H1 (cell line): ENCODE results near the gene TTC29. TPM values are rescaled to one million over a fixed set of nuclear protein-coding genes. Genes with fewer than 3 reads are reported as not detected.

Experiments
- ATF3 ChIP-seq: IDR thresholded peaks from 2 replicates; pipeline ENCODE4 v1.6.1; 2011; ENCODE audit warnings: low read depth, mild to moderate bottlenecking, low read length; ENCODE audit not compliant: insufficient read depth
- BCL11A ChIP-seq, 2 experiments: IDR thresholded peaks; one replicate each; pipeline ENCODE4 v1.6.1; 2011; ENCODE audit warnings: low read depth in 2 of 2, low read length in 2 of 2, mild to moderate bottlenecking in 2 of 2
- CEBPB ChIP-seq: IDR thresholded peaks from 2 replicates; pipeline ENCODE4 v1.6.1; 2012; ENCODE audit warnings: low read depth, low read length
- CHD2 ChIP-seq: IDR thresholded peaks from 2 replicates; pipeline ENCODE4 v1.6.1; 2012; ENCODE audit warnings: low read length, improper control_type of control experiment
- EP300 ChIP-seq, 2 experiments: IDR thresholded peaks; 1 replicate in 1 of 2; 2 replicates in 1 of 2; pipeline ENCODE4 v1.6.1; 2011 to 2012; ENCODE audit warnings: low read depth in 2 of 2, low read length in 2 of 2, mild to moderate bottlenecking in 2 of 2, borderline replicate concordance in 1 of 2, inconsistent platforms in 1 of 2, moderate library complexity in 1 of 2
- JUN ChIP-seq: IDR thresholded peaks from 2 replicates; pipeline ENCODE4 v1.6.1; 2011; ENCODE audit warnings: low read depth, mild to moderate bottlenecking, improper control_type of control experiment, low read length
- MAFK ChIP-seq: IDR thresholded peaks from 2 replicates; pipeline ENCODE4 v1.6.1; 2012; ENCODE audit warnings: low read depth, mild to moderate bottlenecking, improper control_type of control experiment, low read length
- NRF1 ChIP-seq: IDR thresholded peaks from 2 replicates; pipeline ENCODE4 v1.6.1; 2011; ENCODE audit warnings: mild to moderate bottlenecking, low read depth, low read length, improper control_type of control experiment
- POLR2A ChIP-seq, 2 experiments: IDR thresholded peaks; 1 replicate in 1 of 2; 2 replicates in 1 of 2; pipeline ENCODE4 v1.6.1; 2011; ENCODE audit warnings: low read depth in 2 of 2, low read length in 2 of 2, mild to moderate bottlenecking in 2 of 2; ENCODE audit errors: control extremely low read depth in 1 of 2
- SP2 ChIP-seq: IDR thresholded peaks from 2 replicates; pipeline ENCODE4 v1.6.1; 2012; ENCODE audit warnings: mild to moderate bottlenecking, low read length, inconsistent platforms
- TAF7 ChIP-seq: optimal IDR thresholded peaks from 2 replicates; pipeline ENCODE3; 2011; ENCODE audit warnings: low read depth, mild to moderate bottlenecking, inconsistent platforms, low read length, moderate library complexity, borderline replicate concordance
- polyA plus RNA-seq, 7 experiments: library from polyadenylated mRNA; depleted of rRNA in 3 of 7; stranded (reverse) in 5 of 7; unstranded in 2 of 7; fragments of >200 nt in 5 of 7; fragments of 200-250 nt in 2 of 7; gene quantifications; 1 replicate in 5 of 7; 2 replicates in 1 of 7; 4 replicates in 1 of 7; pipeline versions ENCODE4 v1.2.1 to v1.2.3, GENCODE V29; 2011 to 2013; ENCODE audit warnings: missing spikeins in 2 of 7, mixed read lengths in 2 of 7
- total RNA-seq: library from RNA; stranded (reverse); fragmentation: NEBNext Ultra II Directional; extraction: Animal tissue kit (Norgen Biotek cat#: 25700); gene quantifications from 2 replicates; pipeline ENCODE4 v1.2.1, GENCODE V29; 2021
- TF ChIP-seq, protein P1 (sequence below): fragments of 300-600 bp; sonication (generic); IDR thresholded peaks from 2 replicates; pipeline ENCODE4 v1.7.1; 2012; ENCODE audit warnings: low read length, moderate library complexity, mild to moderate bottlenecking, inconsistent platforms; ENCODE audit not compliant: insufficient replicate concordance

TTC29 gene
- total and polyA plus RNA-seq, 2 of the 8 experiments (the other 6 are each of a cell fraction or from before 2014, with no cell fraction given): 0.28 TPM; not detected in 1

GRCh38 chr4:146927695-146928094, 18.0 kb downstream of the TTC29 start (continued):
- TF ChIP-seq, protein P1, sequence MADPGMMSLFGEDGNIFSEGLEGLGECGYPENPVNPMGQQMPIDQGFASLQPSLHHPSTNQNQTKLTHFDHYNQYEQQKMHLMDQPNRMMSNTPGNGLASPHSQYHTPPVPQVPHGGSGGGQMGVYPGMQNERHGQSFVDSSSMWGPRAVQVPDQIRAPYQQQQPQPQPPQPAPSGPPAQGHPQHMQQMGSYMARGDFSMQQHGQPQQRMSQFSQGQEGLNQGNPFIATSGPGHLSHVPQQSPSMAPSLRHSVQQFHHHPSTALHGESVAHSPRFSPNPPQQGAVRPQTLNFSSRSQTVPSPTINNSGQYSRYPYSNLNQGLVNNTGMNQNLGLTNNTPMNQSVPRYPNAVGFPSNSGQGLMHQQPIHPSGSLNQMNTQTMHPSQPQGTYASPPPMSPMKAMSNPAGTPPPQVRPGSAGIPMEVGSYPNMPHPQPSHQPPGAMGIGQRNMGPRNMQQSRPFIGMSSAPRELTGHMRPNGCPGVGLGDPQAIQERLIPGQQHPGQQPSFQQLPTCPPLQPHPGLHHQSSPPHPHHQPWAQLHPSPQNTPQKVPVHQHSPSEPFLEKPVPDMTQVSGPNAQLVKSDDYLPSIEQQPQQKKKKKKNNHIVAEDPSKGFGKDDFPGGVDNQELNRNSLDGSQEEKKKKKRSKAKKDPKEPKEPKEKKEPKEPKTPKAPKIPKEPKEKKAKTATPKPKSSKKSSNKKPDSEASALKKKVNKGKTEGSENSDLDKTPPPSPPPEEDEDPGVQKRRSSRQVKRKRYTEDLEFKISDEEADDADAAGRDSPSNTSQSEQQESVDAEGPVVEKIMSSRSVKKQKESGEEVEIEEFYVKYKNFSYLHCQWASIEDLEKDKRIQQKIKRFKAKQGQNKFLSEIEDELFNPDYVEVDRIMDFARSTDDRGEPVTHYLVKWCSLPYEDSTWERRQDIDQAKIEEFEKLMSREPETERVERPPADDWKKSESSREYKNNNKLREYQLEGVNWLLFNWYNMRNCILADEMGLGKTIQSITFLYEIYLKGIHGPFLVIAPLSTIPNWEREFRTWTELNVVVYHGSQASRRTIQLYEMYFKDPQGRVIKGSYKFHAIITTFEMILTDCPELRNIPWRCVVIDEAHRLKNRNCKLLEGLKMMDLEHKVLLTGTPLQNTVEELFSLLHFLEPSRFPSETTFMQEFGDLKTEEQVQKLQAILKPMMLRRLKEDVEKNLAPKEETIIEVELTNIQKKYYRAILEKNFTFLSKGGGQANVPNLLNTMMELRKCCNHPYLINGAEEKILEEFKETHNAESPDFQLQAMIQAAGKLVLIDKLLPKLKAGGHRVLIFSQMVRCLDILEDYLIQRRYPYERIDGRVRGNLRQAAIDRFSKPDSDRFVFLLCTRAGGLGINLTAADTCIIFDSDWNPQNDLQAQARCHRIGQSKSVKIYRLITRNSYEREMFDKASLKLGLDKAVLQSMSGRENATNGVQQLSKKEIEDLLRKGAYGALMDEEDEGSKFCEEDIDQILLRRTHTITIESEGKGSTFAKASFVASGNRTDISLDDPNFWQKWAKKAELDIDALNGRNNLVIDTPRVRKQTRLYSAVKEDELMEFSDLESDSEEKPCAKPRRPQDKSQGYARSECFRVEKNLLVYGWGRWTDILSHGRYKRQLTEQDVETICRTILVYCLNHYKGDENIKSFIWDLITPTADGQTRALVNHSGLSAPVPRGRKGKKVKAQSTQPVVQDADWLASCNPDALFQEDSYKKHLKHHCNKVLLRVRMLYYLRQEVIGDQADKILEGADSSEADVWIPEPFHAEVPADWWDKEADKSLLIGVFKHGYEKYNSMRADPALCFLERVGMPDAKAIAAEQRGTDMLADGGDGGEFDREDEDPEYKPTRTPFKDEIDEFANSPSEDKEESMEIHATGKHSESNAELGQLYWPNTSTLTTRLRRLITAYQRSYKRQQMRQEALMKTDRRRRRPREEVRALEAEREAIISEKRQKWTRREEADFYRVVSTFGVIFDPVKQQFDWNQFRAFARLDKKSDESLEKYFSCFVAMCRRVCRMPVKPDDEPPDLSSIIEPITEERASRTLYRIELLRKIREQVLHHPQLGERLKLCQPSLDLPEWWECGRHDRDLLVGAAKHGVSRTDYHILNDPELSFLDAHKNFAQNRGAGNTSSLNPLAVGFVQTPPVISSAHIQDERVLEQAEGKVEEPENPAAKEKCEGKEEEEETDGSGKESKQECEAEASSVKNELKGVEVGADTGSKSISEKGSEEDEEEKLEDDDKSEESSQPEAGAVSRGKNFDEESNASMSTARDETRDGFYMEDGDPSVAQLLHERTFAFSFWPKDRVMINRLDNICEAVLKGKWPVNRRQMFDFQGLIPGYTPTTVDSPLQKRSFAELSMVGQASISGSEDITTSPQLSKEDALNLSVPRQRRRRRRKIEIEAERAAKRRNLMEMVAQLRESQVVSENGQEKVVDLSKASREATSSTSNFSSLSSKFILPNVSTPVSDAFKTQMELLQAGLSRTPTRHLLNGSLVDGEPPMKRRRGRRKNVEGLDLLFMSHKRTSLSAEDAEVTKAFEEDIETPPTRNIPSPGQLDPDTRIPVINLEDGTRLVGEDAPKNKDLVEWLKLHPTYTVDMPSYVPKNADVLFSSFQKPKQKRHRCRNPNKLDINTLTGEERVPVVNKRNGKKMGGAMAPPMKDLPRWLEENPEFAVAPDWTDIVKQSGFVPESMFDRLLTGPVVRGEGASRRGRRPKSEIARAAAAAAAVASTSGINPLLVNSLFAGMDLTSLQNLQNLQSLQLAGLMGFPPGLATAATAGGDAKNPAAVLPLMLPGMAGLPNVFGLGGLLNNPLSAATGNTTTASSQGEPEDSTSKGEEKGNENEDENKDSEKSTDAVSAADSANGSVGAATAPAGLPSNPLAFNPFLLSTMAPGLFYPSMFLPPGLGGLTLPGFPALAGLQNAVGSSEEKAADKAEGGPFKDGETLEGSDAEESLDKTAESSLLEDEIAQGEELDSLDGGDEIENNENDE: no peak
- TF ChIP-seq BCL11A (IDR thresholded peaks at IDR 0.05; ENCODE audit: low read depth in 2 of 2, low read length in 2 of 2): no peak
- TF ChIP-seq EP300 (IDR thresholded peaks at IDR 0.05; ENCODE audit: borderline replicate concordance in 1 of 2, low read depth in 2 of 2, low read length in 2 of 2): no peak
- no peak for TF ChIP-seq MAFK
- TF ChIP-seq TAF7: no peak
- no peak for TF ChIP-seq JUN
- no peak for TF ChIP-seq CHD2
- no peak for TF ChIP-seq NRF1
- no peak for TF ChIP-seq SP2
- no peak for TF ChIP-seq ATF3
- TF ChIP-seq POLR2A (IDR thresholded peaks at IDR 0.05; ENCODE audit: control extremely low read depth in 1 of 2, low read depth in 2 of 2, low read length in 2 of 2): no peak
- TF ChIP-seq CEBPB: no peak
